GM12892 (cell line): ENCODE data around the gene BICC1.

Experiments
- POLR2A ChIP-seq: IDR thresholded peaks from 2 replicates; pipeline ENCODE4 v1.6.1; 2011; ENCODE audit warnings: low read depth, low read length, control low read depth
- POLR2AphosphoS5 ChIP-seq: IDR thresholded peaks from 2 replicates; pipeline ENCODE4 v1.6.1; 2011; ENCODE audit warnings: low read depth, low read length, control low read depth
- TAF1 ChIP-seq: IDR thresholded peaks from 2 replicates; pipeline ENCODE4 v1.6.1; 2011; ENCODE audit warnings: low read depth, mild to moderate bottlenecking, control low read depth, low read length, borderline replicate concordance

DNA sequence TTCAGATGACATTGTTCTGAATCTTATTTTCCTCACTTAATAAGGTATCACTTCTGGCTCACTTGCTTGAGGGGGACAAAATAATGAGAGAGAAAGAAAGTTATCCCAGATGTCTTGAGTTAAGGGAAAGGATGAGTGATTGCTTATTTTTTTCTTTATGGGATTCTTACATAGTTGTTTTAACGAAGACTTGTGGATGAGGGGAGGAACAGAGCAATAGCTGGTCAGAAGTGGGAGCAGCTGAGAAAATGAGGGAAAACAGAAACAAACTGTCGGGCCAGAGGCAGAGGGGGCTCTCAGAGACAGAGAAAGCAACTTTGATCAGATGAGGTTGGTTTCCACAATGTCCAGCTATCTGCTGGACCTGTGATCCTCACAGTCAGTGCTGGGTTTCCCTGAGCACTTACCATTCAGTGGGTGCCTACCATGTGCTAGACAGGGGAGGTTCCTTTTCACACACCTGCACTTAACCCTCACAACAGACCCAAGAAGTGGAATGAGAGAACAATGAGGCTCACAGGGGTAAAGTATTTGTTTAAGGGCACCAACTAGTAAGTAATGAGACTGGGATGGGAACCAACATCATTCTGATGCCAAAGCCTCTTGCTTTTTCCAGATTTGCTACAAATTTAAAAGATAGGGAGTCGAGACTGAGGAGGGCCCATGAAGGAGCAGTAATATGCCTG lies 64.2 kb downstream of the BICC1 start:
- TF ChIP-seq POLR2AphosphoS5 (no peak), POLR2A (no peak), TAF1 (no peak)
